ENCODE data around the gene OXLD1. TPM values are rescaled to one million over a fixed set of nuclear protein-coding genes. Genes with fewer than 3 reads are reported as not detected.

The OXLD1 gene
- total and polyA plus RNA-seq, 10 of the 15 experiments (the other 5 are each of a cell fraction or from before 2014, with no cell fraction given): 4.6 to 89.5 (median 39.8) TPM

DNA sequence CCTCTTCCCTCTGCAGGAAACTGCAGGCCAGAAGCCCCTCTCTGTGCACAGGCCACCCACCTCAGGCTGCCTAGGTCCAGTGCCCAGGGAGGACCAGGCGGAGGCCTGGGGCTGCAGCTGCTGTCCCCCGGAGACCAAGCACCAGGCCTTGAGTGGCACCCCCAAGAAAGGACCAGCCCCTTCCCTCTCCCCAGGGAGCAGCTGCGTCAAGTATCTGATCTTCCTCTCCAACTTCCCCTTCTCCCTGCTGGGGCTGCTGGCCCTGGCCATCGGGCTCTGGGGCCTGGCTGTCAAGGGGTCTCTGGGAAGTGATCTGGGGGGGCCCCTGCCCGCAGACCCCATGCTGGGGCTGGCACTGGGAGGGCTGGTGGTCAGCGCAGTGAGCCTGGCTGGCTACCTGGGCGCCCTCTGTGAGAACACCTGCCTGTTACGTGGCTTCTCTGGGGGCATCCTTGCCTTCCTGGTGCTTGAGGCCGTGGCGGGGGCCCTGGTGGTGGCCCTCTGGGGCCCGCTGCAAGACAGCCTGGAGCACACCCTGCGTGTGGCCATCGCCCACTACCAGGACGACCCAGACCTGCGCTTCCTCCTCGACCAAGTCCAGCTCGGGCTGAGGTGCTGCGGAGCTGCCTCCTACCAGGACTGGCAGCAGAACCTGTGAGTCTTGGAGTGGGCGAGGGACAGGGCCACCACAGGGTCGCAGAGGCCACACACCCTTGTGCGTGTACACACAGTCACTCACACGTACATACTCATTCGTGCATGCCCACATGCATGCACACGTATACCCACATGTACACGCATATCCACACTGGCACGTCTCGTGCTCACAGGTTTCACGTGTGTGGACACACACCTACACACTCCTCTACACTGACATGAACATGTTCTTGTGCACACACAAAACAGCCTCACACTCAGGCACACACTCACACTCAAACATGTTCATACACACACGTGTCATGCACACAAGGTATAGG is 21.1 kb downstream of the OXLD1 start:
- WGBS (ENCODE audit: insufficient coverage, insufficient replicate concordance, low lambda C conversion rate, missing lambda C conversion rate): 63% methylated on average over 29 of the region's 29 CpGs
- H3K36me3 ChIP-seq (ENCODE audit: control insufficient read depth in 2 of 2, insufficient read depth in 2 of 2, low read length in 1 of 2): no peaks in the 10 kb centered on the region
- TF ChIP-seq, protein P1, sequence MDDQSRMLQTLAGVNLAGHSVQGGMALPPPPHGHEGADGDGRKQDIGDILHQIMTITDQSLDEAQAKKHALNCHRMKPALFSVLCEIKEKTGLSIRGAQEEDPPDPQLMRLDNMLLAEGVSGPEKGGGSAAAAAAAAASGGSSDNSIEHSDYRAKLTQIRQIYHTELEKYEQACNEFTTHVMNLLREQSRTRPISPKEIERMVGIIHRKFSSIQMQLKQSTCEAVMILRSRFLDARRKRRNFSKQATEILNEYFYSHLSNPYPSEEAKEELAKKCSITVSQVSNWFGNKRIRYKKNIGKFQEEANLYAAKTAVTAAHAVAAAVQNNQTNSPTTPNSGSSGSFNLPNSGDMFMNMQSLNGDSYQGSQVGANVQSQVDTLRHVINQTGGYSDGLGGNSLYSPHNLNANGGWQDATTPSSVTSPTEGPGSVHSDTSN (IDR thresholded peaks at IDR 0.05; ENCODE audit: insufficient replicate concordance, low read depth, low read length): no peak
- TF ChIP-seq EED (IDR thresholded peaks at IDR 0.05; ENCODE audit: low read depth) (no peak), RAD21 (IDR thresholded peaks at IDR 0.05; ENCODE audit: insufficient read depth, low read depth, low read length) (no peak)
- no peak overlapping the region for H3K9ac ChIP-seq (ENCODE audit: control insufficient read depth, insufficient read depth, low read length)
- H3K27ac ChIP-seq (ENCODE audit: control insufficient read depth, insufficient read depth): no peak overlapping the region
- in situ Hi-C loops (cut with MboI): no loop called here
- no peak for ATAC-seq
- H3K27me3 ChIP-seq (replicated peaks in 1 of 2; ENCODE audit: control insufficient read depth in 2 of 2, insufficient read depth in 2 of 2, low read length in 1 of 2): no peaks in the 10 kb centered on the region; a peak in 2 of 4 replicates
- ChIA-PET RAD21 (ENCODE audit: unreplicated experiment) (no interaction called here), POLR2A (interaction anchor here (0.5 to 0.6 kb wide), 2 partner anchors 22 to 202 kb away, joined by 3 read pairs; no protein-coding TSS in a partner anchor), SMC1A (ENCODE audit: uncharacterized antibody, unreplicated experiment) (no interaction called here), CTCF (no interaction called here)
- BruUV-seq (replicated peaks): no TSS peak
- no peak for DNase-seq (ENCODE audit: low read depth, low spot score)
- no peaks in the 10 kb centered on the region for H3K79me2 ChIP-seq (ENCODE audit: control insufficient read depth, insufficient read depth, low read length)
- no peak overlapping the region for H3K4me2 ChIP-seq (ENCODE audit: control insufficient read depth, insufficient read depth)
- H3K9me3 ChIP-seq (replicated peaks; ENCODE audit: control insufficient read depth, insufficient read depth, low read length): peaks cover 6% of the 10 kb centered on the region; the same call in 2 of the 3 replicates
- H2AFZ ChIP-seq (ENCODE audit: control insufficient read depth, low read depth, low read length): no peak overlapping the region
- FAIRE-seq: no peak
- no peak overlapping the region for H3K4me3 ChIP-seq
- intact Hi-C loops (cut with micrococcal nuclease; ENCODE audit: unreplicated experiment): no loop called here
- no peaks in the 10 kb centered on the region for H4K20me1 ChIP-seq (ENCODE audit: control insufficient read depth, insufficient read depth)
- no peaks in the 10 kb centered on the region for H3K4me1 ChIP-seq (ENCODE audit: control insufficient read depth, insufficient read depth, low read length)

DNA sequence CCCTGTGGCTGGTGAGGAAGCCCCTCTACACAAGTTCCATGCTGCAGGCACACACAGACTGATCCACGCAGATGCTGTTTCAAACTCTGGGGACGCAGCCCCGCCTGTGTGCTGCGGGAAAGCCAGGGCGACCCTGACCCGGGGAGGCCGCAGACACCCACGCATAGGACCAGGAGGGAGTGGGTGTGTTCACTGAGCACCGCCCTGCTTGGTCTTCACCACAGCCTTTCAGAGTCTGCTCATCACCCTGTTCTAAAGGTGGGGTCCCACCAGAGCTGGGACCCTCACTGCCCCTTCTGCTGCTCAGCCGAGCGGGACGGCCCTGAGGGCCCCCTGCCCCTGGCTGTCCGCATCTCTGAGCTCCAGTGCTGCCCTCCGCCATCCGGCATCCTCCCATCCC is 21.9 kb downstream of the OXLD1 start:
- ATAC-seq (no peak), FAIRE-seq (no peak), DNase-seq (ENCODE audit: low read depth, low spot score) (no peak)
- RAD21 ChIA-PET (ENCODE audit: unreplicated experiment): no interaction called here
- no peak overlapping the region for H3K9ac ChIP-seq (ENCODE audit: control insufficient read depth, insufficient read depth, low read length)
- CTCF ChIA-PET: no interaction called here
- no peaks in the 10 kb centered on the region for H4K20me1 ChIP-seq (ENCODE audit: control insufficient read depth, insufficient read depth)
- no peak overlapping the region for H2AFZ ChIP-seq (ENCODE audit: control insufficient read depth, low read depth, low read length)
- no peaks in the 10 kb centered on the region for H3K79me2 ChIP-seq (ENCODE audit: control insufficient read depth, insufficient read depth, low read length)
- no TSS peak for BruUV-seq (replicated peaks)
- POLR2A ChIA-PET: interaction anchor here (0.5 kb wide), 1 partner anchor 203 kb away, joined by 3 read pairs; no protein-coding TSS in a partner anchor
- no peaks in the 10 kb centered on the region for H3K36me3 ChIP-seq (ENCODE audit: control insufficient read depth in 2 of 2, insufficient read depth in 2 of 2, low read length in 1 of 2)
- no peaks in the 10 kb centered on the region; a peak in 2 of 4 replicates for H3K27me3 ChIP-seq (replicated peaks in 1 of 2; ENCODE audit: control insufficient read depth in 2 of 2, insufficient read depth in 2 of 2, low read length in 1 of 2)
- intact Hi-C loops (cut with micrococcal nuclease; ENCODE audit: unreplicated experiment) (no loop called here), in situ Hi-C loops (cut with MboI) (no loop called here)
- H3K4me1 ChIP-seq (ENCODE audit: control insufficient read depth, insufficient read depth, low read length): no peaks in the 10 kb centered on the region
- peaks cover 6% of the 10 kb centered on the region; the same call in 2 of the 3 replicates for H3K9me3 ChIP-seq (replicated peaks; ENCODE audit: control insufficient read depth, insufficient read depth, low read length)
- 65% methylated on average over 15 of the region's 15 CpGs for WGBS (ENCODE audit: insufficient coverage, insufficient replicate concordance, low lambda C conversion rate, missing lambda C conversion rate)
- H3K4me3 ChIP-seq: no peak overlapping the region
- no peak overlapping the region for H3K4me2 ChIP-seq (ENCODE audit: control insufficient read depth, insufficient read depth)
- no peak overlapping the region for H3K27ac ChIP-seq (ENCODE audit: control insufficient read depth, insufficient read depth)
- SMC1A ChIA-PET (ENCODE audit: uncharacterized antibody, unreplicated experiment): no interaction called here
- TF ChIP-seq RUNX3 (IDR thresholded peaks at IDR 0.05; ENCODE audit: low read length): no peak
- TF ChIP-seq YY1 (IDR thresholded peaks at IDR 0.05; ENCODE audit: low read depth, low read length): no peak
- TF ChIP-seq RB1 (IDR thresholded peaks at IDR 0.05; ENCODE audit: borderline replicate concordance): no peak
- no peak for TF ChIP-seq ZNF274 (IDR thresholded peaks at IDR 0.05; ENCODE audit: insufficient read depth, insufficient read length)
- TF ChIP-seq TAF1 (IDR thresholded peaks at IDR 0.05; ENCODE audit: borderline replicate concordance, low read depth, low read length): no peak
- no peak for TF ChIP-seq LARP7 (IDR thresholded peaks at IDR 0.05)
- TF ChIP-seq KLF5 (IDR thresholded peaks at IDR 0.05; ENCODE audit: partially characterized antibody): no peak
- TF ChIP-seq IRF4 (IDR thresholded peaks at IDR 0.05; ENCODE audit: low read depth, low read length): no peak
- no peak for TF ChIP-seq CBX3 (IDR thresholded peaks at IDR 0.05; ENCODE audit: borderline replicate concordance, low read depth)
- no peak for TF ChIP-seq PML (IDR thresholded peaks at IDR 0.05; ENCODE audit: low read length)
- no peak for TF ChIP-seq POU2F2 (IDR thresholded peaks at IDR 0.05; ENCODE audit: borderline replicate concordance, low read depth, low read length)

Data from GM12878 (cell line).